COLO668 (cell line): ENCODE data around the gene FIBIN.
A peak's percentile ranks its signal among the peaks of the same experiment; 100 is the strongest.

ENCODE experiments used
- DNase-seq: peaks from one replicate; lab custom pipeline; 2025; ENCODE audit not compliant: unreplicated experiment; lab: John Stamatoyannopoulos, UW

FIBIN gene

GRCh38 chr11:27020751-27021150 is 26.8 kb downstream of the FIBIN start:
- no peak for DNase-seq

DNA sequence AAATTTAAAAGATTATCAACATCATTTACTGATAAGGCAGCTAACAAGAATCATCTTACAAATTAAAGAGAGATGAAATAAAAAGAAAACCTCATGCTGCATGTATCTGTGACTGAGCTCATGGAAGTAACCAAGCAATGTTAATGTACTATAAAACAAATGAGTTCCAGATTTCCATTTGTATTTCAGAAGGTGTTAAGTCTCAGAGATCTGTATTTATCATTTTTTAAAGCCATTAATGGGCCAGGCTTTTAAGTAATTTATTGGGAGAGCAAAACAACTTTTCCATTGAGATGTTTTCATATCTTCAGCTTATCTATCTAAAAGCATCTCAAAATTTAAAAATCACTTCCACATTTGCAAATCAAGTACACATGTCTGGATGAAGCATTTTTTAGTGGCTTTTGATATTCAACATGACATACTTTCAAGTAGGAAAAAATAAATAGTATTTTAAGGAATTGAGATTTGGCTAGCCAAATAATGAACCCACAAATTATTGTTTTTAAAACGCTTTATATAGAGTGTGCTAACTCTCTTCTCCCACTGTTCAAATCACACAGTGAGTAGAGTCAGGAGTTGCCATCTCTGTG is 28.8 kb downstream of the FIBIN start:
- no peak for DNase-seq

DNA sequence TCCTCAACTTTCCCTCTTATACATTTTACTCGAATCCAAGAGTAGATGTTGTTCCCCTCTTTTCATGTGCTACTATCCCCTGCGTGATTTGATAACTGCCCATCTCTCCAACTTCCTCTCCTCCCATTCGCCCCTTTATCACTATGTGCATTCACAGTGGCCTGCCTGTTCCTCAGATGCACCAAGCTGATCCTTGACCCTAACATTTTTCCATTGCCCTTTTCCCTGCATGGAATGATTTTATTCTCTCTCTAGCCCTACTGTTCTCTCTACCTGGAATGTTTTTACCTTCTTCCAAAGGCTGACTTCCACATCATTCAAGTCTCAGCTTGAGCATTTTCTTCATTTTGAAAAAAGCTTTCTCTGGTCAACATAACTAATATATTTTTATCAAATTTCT is 31.0 kb downstream of the FIBIN start:
- DNase-seq: no peak

GRCh38 chr11:27025312-27025955 is 31.5 kb downstream of the FIBIN start:
- DNase-seq: no peak

- DNase-seq: no peak
These were observed 32.2 kb downstream of the FIBIN start for GRCh38 chr11:27025957-27026733.

GRCh38 chr11:27028561-27028965 is 34.7 kb downstream of the FIBIN start:
- no peak for DNase-seq

GRCh38 chr11:27029966-27030365 is 36.1 kb downstream of the FIBIN start:
- no peak for DNase-seq

DNA sequence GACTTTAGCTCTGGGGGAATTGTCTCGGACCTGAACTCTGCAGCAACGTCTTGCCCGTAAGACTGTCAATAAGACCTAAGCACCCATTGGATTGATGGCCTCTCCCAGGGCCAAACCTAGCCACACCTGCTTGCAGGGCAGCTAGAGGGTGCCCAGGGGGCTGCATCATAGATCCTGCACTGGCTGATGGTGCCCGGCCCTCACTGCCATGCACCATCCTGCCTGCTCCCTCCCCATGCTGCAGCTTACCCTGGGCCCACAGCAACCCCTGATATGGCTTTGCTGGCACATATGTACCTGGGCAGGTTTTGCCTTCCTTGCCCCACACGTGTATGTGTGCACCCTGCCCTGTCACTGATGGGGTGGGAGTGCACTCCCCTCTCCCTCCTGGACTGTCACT is 37.8 kb downstream of the FIBIN start:
- DNase-seq: no peak

- no peak for DNase-seq
These were observed 46.0 kb downstream of the FIBIN start for GRCh38 chr11:27039873-27040272.

DNA sequence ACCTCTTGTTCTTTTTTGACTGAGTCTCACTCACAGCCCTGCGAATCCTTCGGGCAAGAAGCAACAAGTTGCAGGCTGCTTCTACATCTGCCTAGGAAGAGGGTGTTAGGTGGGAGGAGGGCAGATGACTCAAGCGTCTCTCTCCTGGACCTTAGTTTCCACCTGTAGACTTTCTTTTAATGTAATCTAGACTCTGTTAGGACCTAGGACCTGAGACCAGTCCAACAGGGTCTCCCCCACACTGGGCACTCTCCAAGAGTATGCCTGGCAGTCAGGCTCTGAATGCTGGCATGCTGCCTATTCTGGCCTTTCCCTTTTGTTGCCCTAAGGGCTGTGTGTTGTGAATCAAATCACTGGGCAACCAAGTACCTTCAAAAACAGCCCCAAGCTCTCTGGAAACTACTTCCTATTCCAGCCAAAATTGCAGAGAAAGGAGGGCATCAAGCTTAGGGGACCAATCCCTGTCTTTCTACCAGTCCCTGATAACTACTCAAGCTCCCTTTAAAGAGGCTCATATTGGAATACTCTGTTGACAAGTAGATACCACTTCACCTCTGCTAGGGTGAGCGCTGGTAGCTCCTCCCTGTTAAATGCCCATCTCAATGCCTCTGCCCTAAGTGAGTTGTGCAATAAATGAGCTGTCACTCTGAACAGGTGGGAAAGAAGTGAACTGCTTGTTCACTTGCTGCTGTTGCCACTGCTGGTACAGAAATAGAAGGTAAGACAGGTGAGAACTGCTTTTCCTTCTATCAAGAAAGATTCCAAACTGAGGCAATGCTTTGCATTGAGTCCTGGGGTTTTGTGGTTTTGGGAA is 46.6 kb downstream of the FIBIN start, which contains the start of gene BBOX1:
TSS of gene BBOX1 (plus strand) at position 514 of the 814 bp plus-strand sequence. CDS start 14,616 bp downstream, outside the sequence.
- DNase-seq: peak; percentile 7

GRCh38 chr11:27041141-27041899 is 47.4 kb downstream of the FIBIN start:
- no peak for DNase-seq
